Neural cell (in vitro differentiated cells): ENCODE results near the gene ANKRD63. TPM values are rescaled to one million over a fixed set of nuclear protein-coding genes. Genes with fewer than 3 reads are reported as not detected.

Experiments
- H2AFZ ChIP-seq: fragments of 200-600, 300-800 bp; sonication (generic), shearing (Covaris generic); 2 replicates; pipeline ENCODE4 v1.6.0; 2014; ENCODE audit warnings: low read depth, mild to moderate bottlenecking, antibody characterized with exemption, low read length, moderate library complexity
- H3F3A ChIP-seq: fragments of 200-600 bp; shearing (Covaris generic); 2 replicates; pipeline ENCODE4 v1.6.1; 2016; ENCODE audit warnings: mild to moderate bottlenecking, moderate library complexity, mixed read lengths, antibody characterized with exemption, low read length; ENCODE audit not compliant: insufficient read depth, poor library complexity, severe bottlenecking
- H3K27ac ChIP-seq: fragments of 200-600, 300-800 bp; sonication (generic), shearing (Covaris generic); 2 replicates; pipeline ENCODE4 v1.5.1; 2014; ENCODE audit warnings: mild to moderate bottlenecking, low read length, moderate library complexity
- H3K27me3 ChIP-seq: fragments of 300-800, 200-600 bp; sonication (generic), shearing (Covaris generic); 2 replicates; pipeline ENCODE4 v1.6.0; 2014; ENCODE audit warnings: mild to moderate bottlenecking, low read depth, low read length, moderate library complexity; ENCODE audit not compliant: insufficient read depth
- H3K36me3 ChIP-seq: fragments of 300-800, 200-600 bp; sonication (generic), shearing (Covaris generic); 2 replicates; pipeline ENCODE4 v1.5.1; 2014; ENCODE audit warnings: mild to moderate bottlenecking, antibody characterized with exemption, low read length, moderate library complexity; ENCODE audit not compliant: insufficient read depth
- H3K4me2 ChIP-seq: fragments of 300-800, 200-600 bp; sonication (generic), shearing (Covaris generic); 2 replicates; pipeline ENCODE4 v1.6.0; 2014; ENCODE audit warnings: mild to moderate bottlenecking, low read length
- H3K4me3 ChIP-seq: fragments of 300-800, 200-600 bp; sonication (generic), shearing (Covaris generic); 2 replicates; pipeline ENCODE4 v1.5.1; 2014; ENCODE audit warnings: mild to moderate bottlenecking, low read length, moderate library complexity
- H3K79me2 ChIP-seq: fragments of 200-600 bp; shearing (Covaris generic); replicated peaks from 2 replicates; pipeline ENCODE4 v1.6.0; 2014; ENCODE audit warnings: mild to moderate bottlenecking, low read length, moderate library complexity; ENCODE audit not compliant: insufficient read depth
- H3K9ac ChIP-seq: fragments of 300-800, 200-600 bp; sonication (generic), shearing (Covaris generic); 2 replicates; pipeline ENCODE4 v1.6.1; 2016; ENCODE audit warnings: mild to moderate bottlenecking, low read length, mixed read lengths
- H3K9me2 ChIP-seq: fragments of 200-600 bp; shearing (Covaris generic); 2 replicates; pipeline ENCODE4 v1.6.1; 2016; ENCODE audit warnings: mild to moderate bottlenecking, low read length, mixed read lengths; ENCODE audit not compliant: insufficient read depth
- H3K9me3 ChIP-seq: fragments of 200-600, 300-800 bp; sonication (generic), shearing (Covaris generic); 2 replicates; pipeline ENCODE4 v1.6.1; 2016; ENCODE audit warnings: mild to moderate bottlenecking, mixed run types, low read length, moderate library complexity, mixed read lengths
- H4K20me1 ChIP-seq: fragments of 200-600 bp; shearing (Covaris generic); 2 replicates; pipeline ENCODE4 v1.6.1; 2016; ENCODE audit warnings: mild to moderate bottlenecking, mixed run types; ENCODE audit not compliant: insufficient read depth
- EP300 ChIP-seq: fragments of 450-650 bp; conservative IDR thresholded peaks from 2 replicates; pipeline ENCODE4 v1.6.1; 2014; ENCODE audit warnings: antibody characterized with exemption, mild to moderate bottlenecking, moderate library complexity; ENCODE audit not compliant: poor library complexity, severe bottlenecking
- EZH2 ChIP-seq: fragments of 200-600, 300-800 bp; shearing (Covaris generic), sonication (generic); IDR thresholded peaks from 2 replicates; pipeline ENCODE4 v1.6.1; 2014; ENCODE audit warnings: antibody characterized with exemption, low read length, borderline replicate concordance, mild to moderate bottlenecking; ENCODE audit not compliant: insufficient read depth, poor library complexity, severe bottlenecking
- MXI1 ChIP-seq: fragments of 450-650 bp; conservative IDR thresholded peaks from 2 replicates; pipeline ENCODE4 v1.6.1; 2014; ENCODE audit warnings: antibody characterized with exemption, mild to moderate bottlenecking; ENCODE audit not compliant: poor library complexity, severe bottlenecking
- POLR2AphosphoS5 ChIP-seq: IDR thresholded peaks from 2 replicates; pipeline ENCODE4 v1.6.1; 2012
- RAD21 ChIP-seq: fragments of 450-650 bp; conservative IDR thresholded peaks from 2 replicates; pipeline ENCODE4 v1.6.1; 2014; ENCODE audit warnings: antibody characterized with exemption, mild to moderate bottlenecking, moderate library complexity
- SMC3 ChIP-seq: fragments of 450-650 bp; conservative IDR thresholded peaks from 2 replicates; pipeline ENCODE4 v1.6.1; 2014; ENCODE audit warnings: antibody characterized with exemption, mild to moderate bottlenecking, moderate library complexity; ENCODE audit not compliant: poor library complexity
- TAF1 ChIP-seq: IDR thresholded peaks from 2 replicates; pipeline ENCODE4 v1.6.1; 2012; ENCODE audit warnings: low read depth
- polyA plus RNA-seq: library from polyadenylated mRNA; depleted of rRNA; stranded (reverse); fragments of >200 nt; gene quantifications from 2 replicates; pipeline ENCODE4 v1.2.3, GENCODE V29; 2014
- TF ChIP-seq, protein P1 (sequence below): fragments of 450-650 bp; IDR thresholded peaks from 2 replicates; pipeline ENCODE4 v1.5.1; 2014; ENCODE audit warnings: antibody characterized with exemption, mild to moderate bottlenecking, moderate library complexity; ENCODE audit not compliant: poor library complexity, severe bottlenecking
- TF ChIP-seq, protein P2 (sequence below): IDR thresholded peaks from 2 replicates; pipeline ENCODE4 v1.6.1; 2012; ENCODE audit warnings: borderline replicate concordance

The ANKRD63 gene
- polyA plus RNA-seq, 1 donor from 2014 or later: 2.1 TPM

DNA sequence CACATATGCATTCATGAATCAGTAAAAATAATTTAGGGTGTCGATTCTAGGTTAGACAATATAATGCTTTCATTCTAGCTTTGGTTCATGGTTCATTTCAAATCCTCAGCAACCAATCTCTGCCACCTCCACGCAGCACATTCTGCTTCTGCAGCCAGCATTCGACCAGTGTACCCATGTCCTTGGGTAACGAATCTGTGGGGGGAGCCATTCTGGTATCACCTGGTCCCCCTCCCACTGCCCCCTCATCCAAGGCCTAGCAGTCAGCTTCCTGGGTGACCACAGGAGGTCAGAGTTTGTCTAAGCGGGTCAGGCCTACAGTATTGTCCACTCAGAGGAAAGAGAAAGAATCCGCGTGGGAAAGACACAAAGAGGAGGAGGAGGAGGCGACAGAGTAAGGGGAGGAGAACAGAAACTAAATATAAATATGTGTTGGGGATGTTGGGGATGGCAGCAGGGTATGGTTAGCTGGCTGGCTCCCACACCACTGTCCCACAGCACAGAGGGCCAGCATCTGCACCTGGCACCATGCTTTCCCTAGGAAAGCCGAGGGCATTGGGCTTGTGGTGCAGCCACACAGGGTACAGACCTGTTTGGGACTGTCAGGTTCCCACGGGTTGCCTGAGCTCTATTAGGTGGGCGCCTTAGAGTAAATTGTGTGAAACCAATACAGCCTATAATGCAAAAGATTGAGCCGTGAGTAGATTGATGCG lies 31.9 kb downstream of the ANKRD63 start:
- H3K9ac ChIP-seq: no peak overlapping the region
- peaks cover 45% of the 10 kb centered on the region for H3K27me3 ChIP-seq
- H3K36me3 ChIP-seq: peaks cover 3% of the 10 kb centered on the region
- no peaks in the 10 kb centered on the region for H3K9me3 ChIP-seq
- H3K79me2 ChIP-seq: no peaks in the 10 kb centered on the region
- no peak overlapping the region for H2AFZ ChIP-seq
- no peak overlapping the region for H3K27ac ChIP-seq
- no peak for TF ChIP-seq MXI1
- TF ChIP-seq, protein P1, sequence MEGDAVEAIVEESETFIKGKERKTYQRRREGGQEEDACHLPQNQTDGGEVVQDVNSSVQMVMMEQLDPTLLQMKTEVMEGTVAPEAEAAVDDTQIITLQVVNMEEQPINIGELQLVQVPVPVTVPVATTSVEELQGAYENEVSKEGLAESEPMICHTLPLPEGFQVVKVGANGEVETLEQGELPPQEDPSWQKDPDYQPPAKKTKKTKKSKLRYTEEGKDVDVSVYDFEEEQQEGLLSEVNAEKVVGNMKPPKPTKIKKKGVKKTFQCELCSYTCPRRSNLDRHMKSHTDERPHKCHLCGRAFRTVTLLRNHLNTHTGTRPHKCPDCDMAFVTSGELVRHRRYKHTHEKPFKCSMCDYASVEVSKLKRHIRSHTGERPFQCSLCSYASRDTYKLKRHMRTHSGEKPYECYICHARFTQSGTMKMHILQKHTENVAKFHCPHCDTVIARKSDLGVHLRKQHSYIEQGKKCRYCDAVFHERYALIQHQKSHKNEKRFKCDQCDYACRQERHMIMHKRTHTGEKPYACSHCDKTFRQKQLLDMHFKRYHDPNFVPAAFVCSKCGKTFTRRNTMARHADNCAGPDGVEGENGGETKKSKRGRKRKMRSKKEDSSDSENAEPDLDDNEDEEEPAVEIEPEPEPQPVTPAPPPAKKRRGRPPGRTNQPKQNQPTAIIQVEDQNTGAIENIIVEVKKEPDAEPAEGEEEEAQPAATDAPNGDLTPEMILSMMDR: no peak
- H3K4me3 ChIP-seq: no peak overlapping the region
- H4K20me1 ChIP-seq: no peaks in the 10 kb centered on the region
- no peaks in the 10 kb centered on the region for H3K9me2 ChIP-seq
- H3K4me2 ChIP-seq: no peak overlapping the region
- no peaks in the 10 kb centered on the region for H3F3A ChIP-seq

DNA sequence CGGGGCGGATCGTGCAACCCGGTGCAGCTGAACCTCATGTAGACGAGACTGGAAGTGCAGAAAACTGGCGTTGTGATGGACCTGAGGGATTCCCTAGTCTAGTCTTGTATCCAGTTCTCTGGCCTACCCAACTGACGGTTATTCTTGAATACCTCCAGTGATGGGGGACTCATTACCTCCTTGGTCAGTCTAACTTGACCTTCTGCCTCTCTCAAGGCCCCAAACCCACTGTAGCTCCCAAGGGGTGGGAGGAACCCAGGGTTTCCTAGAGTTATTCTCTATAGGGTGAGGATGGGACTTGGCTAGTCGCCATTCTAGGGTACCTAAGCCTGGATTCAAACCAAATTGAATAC lies 32.6 kb downstream of the ANKRD63 start:
- TF ChIP-seq MXI1: no peak
- H3K27ac ChIP-seq: no peak overlapping the region
- no peaks in the 10 kb centered on the region for H3F3A ChIP-seq
- H4K20me1 ChIP-seq: no peaks in the 10 kb centered on the region
- H2AFZ ChIP-seq: no peak overlapping the region
- no peak overlapping the region for H3K4me3 ChIP-seq
- H3K9me3 ChIP-seq: no peaks in the 10 kb centered on the region
- no peaks in the 10 kb centered on the region for H3K9me2 ChIP-seq
- peaks cover 3% of the 10 kb centered on the region for H3K36me3 ChIP-seq
- H3K4me2 ChIP-seq: no peak overlapping the region
- peaks cover 45% of the 10 kb centered on the region for H3K27me3 ChIP-seq
- H3K79me2 ChIP-seq: no peaks in the 10 kb centered on the region
- H3K9ac ChIP-seq: no peak overlapping the region

DNA sequence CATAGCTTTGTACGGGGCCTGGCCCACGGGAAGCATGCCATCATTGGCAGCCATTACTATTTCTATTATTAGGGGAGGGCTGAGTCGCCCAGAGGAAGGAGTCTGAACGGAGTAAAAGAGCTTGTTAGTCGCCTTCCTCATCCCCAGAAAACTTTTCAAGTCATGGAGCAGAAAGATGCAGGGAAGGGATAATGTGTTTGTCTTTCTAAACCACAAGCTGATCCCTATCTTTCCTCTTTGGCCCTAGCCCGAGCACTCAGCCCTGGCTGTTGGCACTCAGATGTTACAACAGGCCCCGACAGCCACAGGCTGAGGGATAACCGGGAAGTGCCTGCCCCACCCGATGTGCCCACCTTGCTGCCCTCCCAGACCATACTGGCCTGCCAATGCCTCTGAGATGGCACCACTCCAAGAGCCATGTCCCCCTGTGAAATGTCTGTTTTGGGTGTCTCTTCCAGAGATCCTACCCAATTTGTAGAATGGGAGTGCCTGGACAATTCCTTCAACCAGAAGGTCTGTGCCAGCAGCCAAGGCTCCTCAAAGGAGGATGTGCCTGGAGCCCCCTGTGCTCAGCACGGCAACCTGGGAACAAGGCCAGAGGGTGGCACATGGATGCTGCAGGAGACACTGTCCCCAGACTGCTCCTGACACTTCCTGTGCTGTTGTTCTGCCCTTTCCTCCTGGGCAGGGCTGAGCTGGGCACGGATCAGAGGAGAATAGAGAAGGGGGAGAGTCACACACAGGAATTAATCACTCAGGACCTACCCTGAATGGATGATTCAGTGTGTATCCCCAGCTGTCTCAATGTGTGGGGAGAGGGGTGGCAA lies 33.2 kb downstream of the ANKRD63 start:
- Histone ChIP-seq H3K9ac (no peak overlapping the region), H3K9me2 (no peaks in the 10 kb centered on the region), H3K27me3 (peaks cover 45% of the 10 kb centered on the region), H3K79me2 (no peaks in the 10 kb centered on the region), H3K9me3 (no peaks in the 10 kb centered on the region), H3K36me3 (peaks cover 3% of the 10 kb centered on the region), H3F3A (no peaks in the 10 kb centered on the region), H2AFZ (no peak overlapping the region), H4K20me1 (no peaks in the 10 kb centered on the region), H3K4me3 (no peak overlapping the region), H3K4me2 (no peak overlapping the region), H3K27ac (no peak overlapping the region)
- TF ChIP-seq RAD21 (no peak), MXI1 (no peak), POLR2AphosphoS5 (no peak), SMC3 (no peak), TAF1 (no peak), EP300 (no peak), EZH2 (no peak)
- TF ChIP-seq, protein P2, sequence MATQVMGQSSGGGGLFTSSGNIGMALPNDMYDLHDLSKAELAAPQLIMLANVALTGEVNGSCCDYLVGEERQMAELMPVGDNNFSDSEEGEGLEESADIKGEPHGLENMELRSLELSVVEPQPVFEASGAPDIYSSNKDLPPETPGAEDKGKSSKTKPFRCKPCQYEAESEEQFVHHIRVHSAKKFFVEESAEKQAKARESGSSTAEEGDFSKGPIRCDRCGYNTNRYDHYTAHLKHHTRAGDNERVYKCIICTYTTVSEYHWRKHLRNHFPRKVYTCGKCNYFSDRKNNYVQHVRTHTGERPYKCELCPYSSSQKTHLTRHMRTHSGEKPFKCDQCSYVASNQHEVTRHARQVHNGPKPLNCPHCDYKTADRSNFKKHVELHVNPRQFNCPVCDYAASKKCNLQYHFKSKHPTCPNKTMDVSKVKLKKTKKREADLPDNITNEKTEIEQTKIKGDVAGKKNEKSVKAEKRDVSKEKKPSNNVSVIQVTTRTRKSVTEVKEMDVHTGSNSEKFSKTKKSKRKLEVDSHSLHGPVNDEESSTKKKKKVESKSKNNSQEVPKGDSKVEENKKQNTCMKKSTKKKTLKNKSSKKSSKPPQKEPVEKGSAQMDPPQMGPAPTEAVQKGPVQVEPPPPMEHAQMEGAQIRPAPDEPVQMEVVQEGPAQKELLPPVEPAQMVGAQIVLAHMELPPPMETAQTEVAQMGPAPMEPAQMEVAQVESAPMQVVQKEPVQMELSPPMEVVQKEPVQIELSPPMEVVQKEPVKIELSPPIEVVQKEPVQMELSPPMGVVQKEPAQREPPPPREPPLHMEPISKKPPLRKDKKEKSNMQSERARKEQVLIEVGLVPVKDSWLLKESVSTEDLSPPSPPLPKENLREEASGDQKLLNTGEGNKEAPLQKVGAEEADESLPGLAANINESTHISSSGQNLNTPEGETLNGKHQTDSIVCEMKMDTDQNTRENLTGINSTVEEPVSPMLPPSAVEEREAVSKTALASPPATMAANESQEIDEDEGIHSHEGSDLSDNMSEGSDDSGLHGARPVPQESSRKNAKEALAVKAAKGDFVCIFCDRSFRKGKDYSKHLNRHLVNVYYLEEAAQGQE: no peak
- TF ChIP-seq, protein P1: no peak
